Measurements from ENCODE around the gene VPS35L. TPM values are rescaled to one million over a fixed set of nuclear protein-coding genes. Genes with fewer than 3 reads are reported as not detected.
A peak's percentile ranks its signal among the peaks of the same experiment; 100 is the strongest.

Gene VPS35L
- total and polyA plus RNA-seq, 12 donors = 15.0 to 35.1 (median 30.4) TPM

GRCh38 chr16:19645557-19645981 is 90.1 kb downstream of the VPS35L start:
- Histone ChIP-seq H3K4me1 (peaks cover 5 to 37% (median 14%) of the 10 kb centered on the region in 9 donors), H3K27ac (peak overlapping the region; percentile 40 to 90 (median 77)), H3K9me3 (no peaks in the 10 kb centered on the region), H3K4me3 (peak overlapping the region in 9 of 10 donors; percentile 4 to 38 (median 31)), H3K36me3 (peaks cover 0 to 72% (median 0%) of the 10 kb centered on the region in 9 donors), H3K27me3 (no peaks in the 10 kb centered on the region)
- intact Hi-C loops (cut with DNase I) = loop anchor here in 4 of 10 donors (5.0 to 10.0 kb wide), 4 partner anchors 52 to 72 kb away; partner anchors contain the start of genes IQCK (in 3 of the 4) and KNOP1 (in 3 of the 4)
- peak; percentile 74 to 91 (median 82) for ATAC-seq
- no peak for TF ChIP-seq CTCF (IDR thresholded peaks at IDR 0.05)
- peak; percentile 71 to 77 for DNase-seq
- 35 to 50% methylated on average over 7 of the region's 7 CpGs for WGBS, 2 donors

GRCh38 chr16:19649980-19650379 is 94.5 kb downstream of the VPS35L start:
- Histone ChIP-seq H3K4me1 (peaks cover 0 to 12% (median 5%) of the 10 kb centered on the region in 9 donors), H3K9me3 (no peaks in the 10 kb centered on the region), H3K27me3 (no peaks in the 10 kb centered on the region), H3K4me3 (no peak overlapping the region), H3K27ac (no peak overlapping the region), H3K36me3 (peaks cover 0 to 81% (median 19%) of the 10 kb centered on the region in 9 donors)
- ATAC-seq = no peak
- intact Hi-C loops (cut with DNase I) = loop anchor here in 4 of 10 donors (5.0 to 10.0 kb wide), 4 partner anchors 47 to 67 kb away; partner anchors contain the start of genes IQCK (in 3 of the 4) and KNOP1 (in 3 of the 4)
- WGBS, 2 donors = 97 to 99% methylated on average over 3 of the region's 3 CpGs
- DNase-seq = no peak
- TF ChIP-seq CTCF (IDR thresholded peaks at IDR 0.05) = no peak

- ATAC-seq (no peak), DNase-seq (no peak)
- H3K27ac ChIP-seq = no peak overlapping the region
- 95 to 97% methylated on average over 9 of the region's 9 CpGs for WGBS, 2 donors
- intact Hi-C loops (cut with DNase I) = no loop called here
- H3K4me1 ChIP-seq = peaks cover 0 to 5% (median 0%) of the 10 kb centered on the region in 9 donors
- no peaks in the 10 kb centered on the region for H3K27me3 ChIP-seq
- H3K4me3 ChIP-seq = no peak overlapping the region
- no peak for TF ChIP-seq CTCF (IDR thresholded peaks at IDR 0.05)
- H3K9me3 ChIP-seq = no peaks in the 10 kb centered on the region
- peaks cover 0 to 95% (median 24%) of the 10 kb centered on the region in 9 donors for H3K36me3 ChIP-seq
Measured at GRCh38 chr16:19654147-19654546, 98.6 kb downstream of the VPS35L start.

GRCh38 chr16:19655242-19655777 is 99.8 kb downstream of the VPS35L start:
- no peak for TF ChIP-seq CTCF (IDR thresholded peaks at IDR 0.05)
- Histone ChIP-seq H3K36me3 (peaks cover 0 to 90% (median 24%) of the 10 kb centered on the region in 9 donors), H3K9me3 (no peaks in the 10 kb centered on the region), H3K4me3 (no peak overlapping the region), H3K4me1 (peaks cover 0 to 5% (median 0%) of the 10 kb centered on the region in 9 donors), H3K27me3 (no peaks in the 10 kb centered on the region), H3K27ac (peak overlapping the region in 2 of 10 donors; percentile 21 to 41)
- DNase-seq = no peak
- WGBS, 2 donors = 83 to 89% methylated on average over 9 of the region's 9 CpGs
- intact Hi-C loops (cut with DNase I) = no loop called here
- no peak for ATAC-seq

Measured in heart right ventricle (tissue), 16 donors.